ENCODE measurements around the gene PRRC2C.
A peak's percentile ranks its signal among the peaks of the same experiment; 100 is the strongest.
"Not testable (repeated sequence)": the region's sequence is repeated elsewhere in the genome, so short reads cannot be mapped to it uniquely, and the experiment has no call there.

PRRC2C gene

DNA sequence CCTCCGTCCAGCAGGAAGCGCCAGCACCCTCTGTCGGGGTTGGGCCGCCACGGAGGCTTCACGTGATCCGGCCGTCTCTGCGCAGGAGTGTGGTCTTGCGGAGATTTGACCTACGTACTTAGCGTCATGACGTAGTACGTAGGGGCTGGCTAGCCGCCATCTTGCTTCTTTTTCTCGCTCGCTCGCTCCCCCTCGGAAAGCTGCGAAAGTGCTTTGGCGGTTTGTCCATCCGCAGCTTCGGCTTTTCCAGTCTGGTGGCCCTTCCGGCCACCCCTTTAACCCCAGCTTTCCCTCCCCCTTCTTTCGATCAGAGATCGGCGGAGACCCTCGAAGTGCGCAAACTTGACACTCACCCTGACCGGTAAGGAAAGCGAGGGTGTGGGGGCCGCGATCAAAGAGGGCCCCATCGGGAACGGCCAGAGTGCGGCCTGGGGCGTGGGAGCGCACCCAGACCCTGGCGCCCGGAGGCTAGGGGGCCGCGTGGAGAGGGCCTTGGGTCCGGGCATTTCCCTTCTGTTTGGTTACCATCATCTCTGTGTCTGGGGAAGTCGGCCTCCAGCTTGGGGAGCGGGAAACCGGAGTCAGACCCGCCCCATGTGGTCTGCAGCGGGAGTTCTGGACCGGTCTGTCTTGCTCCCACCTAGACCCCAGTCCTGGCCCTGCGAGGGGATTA, at the start of gene PRRC2C:
PRRC2C (plus strand) TSS at position 156 of the 673 bp plus-strand sequence. CDS start 26,559 bp downstream, outside the sequence.
- peak; percentile 97 for DNase-seq (ENCODE audit: low read depth)

DNA sequence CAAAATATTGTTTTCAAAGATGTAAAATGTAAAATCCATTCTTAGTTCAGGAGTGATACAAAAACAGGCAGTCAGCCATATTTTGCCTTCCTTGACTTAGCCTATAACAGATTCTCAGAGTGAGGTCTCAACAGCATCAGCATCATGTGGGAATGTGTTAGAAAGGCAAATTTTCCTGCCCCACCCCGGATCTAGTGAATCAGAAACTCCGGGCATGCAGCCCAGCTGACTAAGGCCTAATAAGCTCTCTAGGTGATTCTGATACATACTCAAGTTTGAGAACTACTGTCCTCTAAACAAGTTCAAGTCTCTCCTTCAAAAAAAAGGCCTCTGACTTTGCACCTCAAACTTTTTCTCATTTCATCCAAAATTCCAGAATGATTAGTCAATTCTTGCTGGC, 46.9 kb upstream of the PRRC2C start:
- DNase-seq (ENCODE audit: low read depth): peak; percentile 99

DNA sequence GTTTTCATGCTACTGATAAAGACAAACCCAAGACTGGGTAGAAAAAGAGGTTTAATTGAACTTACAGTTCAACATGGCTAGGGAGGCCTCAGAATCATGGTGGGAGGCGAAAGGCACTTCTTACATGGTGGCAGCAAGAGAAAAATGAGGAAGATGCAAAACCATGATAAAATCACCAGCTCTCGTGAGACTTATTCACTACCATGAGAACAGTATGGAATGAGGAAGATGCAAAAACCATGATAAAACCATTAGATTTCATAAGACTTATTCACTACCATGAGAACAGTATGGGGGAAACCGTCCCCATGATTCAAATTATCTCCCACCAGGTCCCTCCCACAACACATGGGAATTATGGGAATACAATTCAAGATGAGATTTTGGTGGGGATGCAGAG, 45.1 kb upstream of the PRRC2C start:
- DNase-seq (ENCODE audit: low read depth): not testable (repeated sequence)

DNA sequence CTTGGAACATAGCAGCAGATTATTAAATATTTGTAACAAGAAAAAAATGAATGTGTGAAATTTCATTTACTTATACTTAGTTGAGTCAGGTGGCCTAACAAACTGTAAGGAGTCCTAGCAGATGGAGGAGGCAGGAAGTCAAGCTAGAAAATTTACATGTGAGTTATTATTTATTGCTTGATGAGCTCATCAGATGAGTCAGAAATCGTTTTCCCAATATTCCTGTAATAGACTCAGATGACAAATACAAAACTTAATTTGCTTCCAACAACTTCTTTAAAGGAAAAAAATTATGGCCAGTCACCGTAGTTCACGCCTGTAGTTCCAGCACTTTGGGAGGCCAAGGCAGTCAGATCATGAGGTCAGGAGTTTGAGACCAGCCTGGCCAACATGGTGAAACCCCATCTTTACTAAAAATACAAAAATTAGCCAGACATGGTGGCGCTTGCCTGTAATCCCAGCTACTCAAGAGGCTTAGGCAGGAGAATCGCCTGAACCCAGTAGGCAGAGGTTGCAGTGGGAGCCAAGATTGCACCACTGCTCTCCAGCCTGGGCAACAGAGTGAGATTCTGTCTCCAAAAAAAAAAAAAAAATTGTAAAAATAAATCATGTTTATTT, 43.9 kb upstream of the PRRC2C start:
- peak; percentile 89 for DNase-seq (ENCODE audit: low read depth)

DNA sequence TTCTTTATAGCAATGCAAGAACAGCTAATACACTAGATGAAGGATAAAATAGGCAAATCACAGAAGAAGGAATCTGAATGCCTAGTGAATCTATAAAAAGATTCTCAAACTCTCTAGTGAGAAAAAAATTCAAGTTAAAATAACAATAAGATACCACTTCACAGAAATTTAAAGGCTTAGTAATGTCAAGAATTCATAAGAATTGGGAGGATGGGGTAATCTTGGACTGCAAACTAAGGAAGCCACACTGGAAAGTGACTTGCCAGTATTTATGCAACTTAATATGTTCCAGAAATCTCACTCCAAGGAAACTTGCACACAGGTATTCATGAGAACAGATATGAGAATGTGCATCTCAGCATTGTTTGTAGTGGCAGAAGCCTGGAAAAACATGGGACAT, 38.9 kb upstream of the PRRC2C start:
- no peak for DNase-seq (ENCODE audit: low read depth)

DNA sequence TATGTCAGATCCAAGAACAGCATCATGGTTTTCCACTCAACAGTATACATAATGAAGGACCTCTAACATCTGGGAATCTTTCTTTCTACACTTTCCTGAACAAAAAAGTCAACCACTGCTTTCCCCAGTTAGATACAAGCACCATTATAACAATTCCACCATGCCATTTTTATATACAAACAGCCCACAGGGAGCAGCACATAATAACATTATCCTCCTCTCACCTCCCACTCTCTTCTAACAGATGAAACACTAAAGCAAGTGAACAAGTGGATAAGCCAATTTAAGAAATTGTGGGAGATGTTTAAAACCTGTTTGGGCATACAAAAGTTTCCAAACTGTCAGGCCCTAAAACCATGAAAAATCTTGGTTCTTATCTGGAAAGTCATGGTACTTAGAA, 29.4 kb upstream of the PRRC2C start:
- DNase-seq (ENCODE audit: low read depth): no peak

DNA sequence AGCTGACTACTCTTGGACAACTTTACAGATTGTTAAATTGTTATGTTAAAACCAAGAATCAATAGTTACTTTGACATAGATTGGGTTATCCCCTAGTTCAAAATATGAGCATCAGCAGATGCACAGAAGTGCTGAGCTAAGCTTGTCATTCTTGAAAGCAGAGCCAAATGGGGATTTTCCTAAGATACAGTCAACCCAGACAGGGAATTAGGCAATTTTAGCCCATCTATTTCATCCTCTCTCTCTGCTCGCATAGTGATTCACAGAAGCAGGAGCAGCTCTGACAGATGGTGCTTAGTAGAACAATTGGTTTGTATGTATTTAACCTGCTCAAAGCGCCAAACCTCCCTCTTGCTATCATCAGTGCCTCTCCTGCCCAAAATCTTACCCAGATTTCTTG, 27.9 kb upstream of the PRRC2C start:
- DNase-seq (ENCODE audit: low read depth): peak; percentile 70

DNA sequence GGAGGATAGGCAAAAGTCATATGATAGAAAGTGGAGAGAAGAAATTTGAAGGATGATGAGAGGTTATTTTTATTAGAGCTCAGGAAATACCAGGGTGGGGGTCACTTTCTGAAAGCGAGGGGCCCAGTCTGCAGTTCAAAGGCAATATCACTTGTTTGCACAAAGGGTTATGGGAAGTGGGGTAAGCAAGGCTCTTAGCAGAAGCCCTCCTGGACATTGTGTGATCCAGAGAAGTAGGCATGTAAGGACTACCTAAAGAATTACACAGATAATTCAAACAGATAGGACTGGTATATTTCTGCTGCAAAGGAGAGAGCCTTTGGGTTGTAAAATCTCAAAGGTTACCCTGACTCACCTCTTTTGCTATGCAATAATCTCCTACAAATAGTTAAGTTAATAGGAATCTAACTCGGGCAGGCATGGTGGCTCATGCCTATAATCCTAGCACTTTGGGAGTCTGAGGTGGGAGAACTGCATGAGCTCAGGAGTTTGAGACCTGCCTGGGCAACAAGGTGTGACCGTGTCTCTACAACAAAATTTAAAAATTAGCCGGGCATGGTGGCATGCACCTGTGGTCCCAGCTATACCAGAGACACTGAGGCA, 25.2 kb upstream of the PRRC2C start:
- DNase-seq (ENCODE audit: low read depth): no peak

DNA sequence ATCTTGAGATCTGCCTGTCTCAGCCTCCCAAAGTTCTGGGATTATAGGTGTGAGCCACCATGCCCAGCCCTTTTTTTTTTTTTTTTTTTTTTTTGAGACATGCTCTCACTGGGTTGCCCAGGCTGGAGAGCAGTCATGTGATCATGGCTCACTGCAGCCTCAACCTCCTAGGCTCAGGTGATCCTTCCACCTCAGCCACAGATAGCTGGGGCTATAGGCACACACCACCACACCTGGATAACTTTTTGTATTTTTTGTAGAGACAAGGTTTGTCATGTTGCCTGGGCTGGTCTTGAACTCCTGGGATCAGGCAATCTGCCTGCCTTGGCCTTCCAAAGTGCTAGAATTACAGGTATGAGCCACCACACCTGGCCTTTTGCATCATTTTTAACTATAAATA, 17.7 kb upstream of the PRRC2C start:
- DNase-seq (ENCODE audit: low read depth): no peak

DNA sequence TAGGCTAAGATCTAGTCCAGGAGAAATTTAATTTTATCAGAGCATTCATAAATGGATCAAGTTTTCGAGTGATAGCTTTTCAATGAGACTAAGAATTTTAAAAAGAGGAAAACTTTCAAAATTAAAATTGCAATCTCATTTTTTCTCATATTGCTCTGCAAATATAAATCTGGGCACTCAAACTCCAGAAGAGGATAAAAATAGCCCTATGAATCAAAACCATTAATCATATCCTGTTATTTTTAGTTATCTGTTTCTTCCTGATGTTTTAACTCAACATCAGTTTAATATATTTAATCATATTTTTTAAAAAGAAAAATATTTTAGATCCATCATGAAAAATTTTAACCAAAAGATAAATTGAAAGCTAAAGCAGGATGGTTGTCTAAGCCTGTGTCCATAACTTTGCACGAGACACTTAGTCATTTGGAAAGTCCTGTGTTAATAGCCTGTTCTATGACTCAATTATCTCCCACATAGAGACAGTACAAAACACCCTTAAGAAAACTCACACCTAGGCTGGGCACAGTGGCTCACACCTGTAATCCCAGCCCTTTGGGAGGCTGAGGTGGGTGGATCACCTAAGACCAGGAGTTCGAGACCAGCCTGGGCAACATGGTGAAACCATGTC, 17.1 kb upstream of the PRRC2C start:
- peak; percentile 63 for DNase-seq (ENCODE audit: low read depth)

DNA sequence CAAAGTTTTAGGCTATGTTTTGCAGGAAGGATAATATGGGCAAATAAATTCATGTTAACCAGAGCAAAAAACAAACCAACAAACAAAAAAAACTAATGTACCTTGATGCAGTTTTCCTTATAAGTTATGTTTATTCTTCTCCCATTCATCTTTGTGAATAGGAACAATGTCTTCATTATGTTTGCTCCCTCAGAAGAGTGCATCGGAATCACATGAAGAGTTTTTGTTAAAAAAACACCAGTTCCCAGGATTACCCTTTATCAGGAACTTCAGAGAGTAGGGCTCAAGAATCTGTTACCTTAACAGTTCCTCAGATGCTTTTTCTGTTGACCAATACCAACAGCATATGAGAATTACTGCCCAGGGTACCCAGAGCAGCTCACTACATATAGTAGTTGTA, 14.6 kb upstream of the PRRC2C start:
- no peak for DNase-seq (ENCODE audit: low read depth)

DNA sequence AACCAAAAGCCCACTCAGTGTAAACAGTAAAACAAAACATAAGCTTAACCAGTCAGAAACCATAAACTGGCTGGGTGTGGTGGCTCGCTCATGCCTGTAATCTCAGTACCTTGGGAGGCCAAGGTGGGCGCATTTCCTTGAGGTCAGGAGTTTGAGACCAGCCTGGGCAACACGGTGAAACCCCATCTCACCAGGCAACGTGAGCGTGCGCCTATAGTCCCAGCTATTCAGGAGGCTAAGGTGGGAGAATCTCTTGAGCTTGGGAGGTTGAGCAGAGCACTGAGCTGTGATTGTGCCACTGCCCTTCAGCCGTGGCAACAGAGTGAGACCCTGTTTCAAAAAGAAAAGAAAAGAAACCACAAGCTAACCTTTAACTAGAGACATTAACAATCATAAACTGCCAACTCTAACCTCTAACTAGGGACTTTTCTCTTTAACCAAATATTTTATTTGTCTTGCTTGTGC, 13.1 kb upstream of the PRRC2C start:
- DNase-seq (ENCODE audit: low read depth): no peak

DNA sequence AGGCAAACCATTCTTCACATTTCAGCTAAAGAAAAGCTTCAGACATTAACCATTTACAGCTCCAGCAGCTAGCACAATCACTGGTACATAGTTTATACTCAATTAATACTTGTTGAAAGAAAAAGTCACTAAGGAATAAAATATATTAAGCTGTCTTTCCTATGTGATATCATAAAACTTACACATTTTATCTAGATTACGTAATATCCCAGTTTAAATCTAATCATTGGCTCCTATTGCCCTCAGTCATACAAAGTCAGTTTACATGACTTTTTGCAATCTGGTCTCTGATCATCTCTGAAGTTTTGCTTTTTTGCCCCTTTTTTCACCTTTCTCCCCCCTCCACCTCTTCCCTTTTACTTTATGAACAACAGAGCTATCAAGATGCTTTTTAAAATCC, 8.5 kb upstream of the PRRC2C start:
- DNase-seq (ENCODE audit: low read depth): no peak

DNA sequence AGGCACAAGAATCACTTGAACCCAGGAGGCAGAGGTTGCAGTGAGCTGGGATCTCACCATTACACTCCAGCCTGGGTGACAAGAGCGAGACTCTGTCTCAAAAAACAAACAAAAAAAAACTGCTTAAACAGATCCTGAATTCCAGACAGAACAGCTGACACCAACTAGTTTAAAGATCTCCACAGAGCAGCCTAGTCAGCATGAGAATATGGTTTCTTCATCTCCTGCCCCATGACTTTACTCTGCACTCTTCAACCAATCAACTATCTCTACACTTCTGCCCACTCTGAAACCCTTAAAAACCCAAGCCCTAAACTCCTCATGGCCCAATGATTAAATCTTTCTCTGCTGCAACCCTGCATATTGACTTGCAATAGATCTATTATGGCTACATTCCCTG, 7.5 kb upstream of the PRRC2C start:
- DNase-seq (ENCODE audit: low read depth): no peak

DNA sequence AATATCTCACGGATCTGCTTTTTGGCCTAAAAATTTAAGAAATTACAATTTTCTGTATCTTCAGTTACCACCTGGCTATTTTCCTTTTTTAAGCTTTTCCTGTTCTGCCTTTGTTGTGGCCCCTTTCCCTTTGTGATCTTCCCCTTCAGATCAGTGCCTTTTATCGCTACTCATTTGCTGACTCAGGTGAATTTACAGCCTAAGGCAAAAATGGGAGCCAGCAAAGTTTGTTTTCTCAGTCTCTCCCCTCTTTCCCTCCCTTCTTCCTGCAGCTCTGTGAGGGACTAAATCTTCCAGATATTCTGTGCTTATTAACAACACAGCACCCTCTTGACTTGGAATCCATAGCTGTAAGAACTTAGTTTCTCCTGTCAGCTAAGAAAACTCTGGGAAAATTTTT, 5.3 kb upstream of the PRRC2C start:
- DNase-seq (ENCODE audit: low read depth): no peak

DNA sequence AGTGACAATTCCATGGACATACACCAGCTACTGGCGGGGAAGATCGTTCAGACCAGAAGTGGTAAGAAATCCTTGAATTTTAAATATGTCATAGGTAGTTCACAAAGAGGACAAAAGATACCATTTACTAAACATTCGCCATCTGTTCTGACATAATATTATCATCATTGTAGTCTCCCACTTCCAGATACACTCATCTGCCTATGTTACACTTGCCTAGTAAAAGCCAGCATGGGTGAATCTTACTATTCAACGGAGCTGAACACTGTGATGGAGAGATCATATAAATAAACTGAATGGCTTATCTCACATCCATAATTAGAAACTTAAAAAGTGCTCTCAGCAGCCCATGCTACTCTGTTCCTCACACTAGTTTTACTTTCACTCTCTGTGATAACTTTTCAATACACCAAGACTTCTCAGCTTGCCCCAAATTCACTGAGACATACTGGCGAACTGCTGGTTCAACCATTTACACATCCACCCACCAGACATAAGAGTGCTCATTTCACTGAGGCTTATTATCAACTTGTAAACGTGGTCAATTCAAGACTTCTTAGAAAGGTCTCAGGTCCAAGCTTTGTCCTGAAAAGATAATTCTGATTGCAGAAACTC, 463 bp upstream of the PRRC2C start:
- no peak for DNase-seq (ENCODE audit: low read depth)

DNA sequence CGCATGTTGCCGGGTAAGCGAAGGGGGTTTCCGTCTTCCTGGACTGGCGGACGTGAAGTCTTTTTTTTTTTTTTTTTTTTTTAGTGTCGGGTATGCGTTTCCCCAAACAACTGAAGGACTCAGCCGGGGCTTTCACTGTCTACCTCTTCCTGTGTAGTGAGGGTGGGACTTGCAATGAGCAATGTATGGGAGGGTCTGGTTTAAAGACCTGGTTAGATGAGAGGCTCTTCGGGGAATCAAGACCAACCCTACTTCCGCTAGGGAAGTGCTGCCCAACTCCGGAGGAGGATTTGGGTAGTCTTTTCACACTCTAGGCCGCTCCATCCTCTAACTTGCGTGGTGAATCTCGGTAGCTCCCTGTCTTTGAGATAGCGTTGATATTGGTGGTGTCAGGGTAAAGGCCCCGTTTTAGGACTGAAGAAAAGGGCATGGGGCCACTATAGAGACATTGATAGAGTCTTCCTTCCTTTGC, 754 bp downstream of the PRRC2C start:
- DNase-seq (ENCODE audit: low read depth): peak; percentile 41

DNA sequence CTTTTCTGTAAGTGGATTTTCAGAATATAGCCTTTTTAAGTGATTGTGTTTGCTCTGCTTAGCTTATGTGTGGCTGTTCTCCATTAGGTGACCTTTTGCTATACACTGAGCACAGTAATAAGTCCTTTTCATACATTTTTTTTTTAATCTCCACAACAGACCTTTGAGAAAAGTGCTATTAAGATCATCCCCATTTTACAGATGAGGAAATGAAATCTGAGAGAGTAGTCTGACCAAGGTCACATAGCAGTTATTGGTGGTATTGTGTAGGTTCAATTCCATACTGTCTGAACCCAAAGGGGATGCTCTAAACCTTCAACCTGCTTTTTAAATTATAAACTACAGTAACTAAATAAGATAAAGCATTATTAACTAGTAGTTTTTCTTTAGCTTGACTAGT, 1.7 kb downstream of the PRRC2C start:
- DNase-seq (ENCODE audit: low read depth): no peak

DNA sequence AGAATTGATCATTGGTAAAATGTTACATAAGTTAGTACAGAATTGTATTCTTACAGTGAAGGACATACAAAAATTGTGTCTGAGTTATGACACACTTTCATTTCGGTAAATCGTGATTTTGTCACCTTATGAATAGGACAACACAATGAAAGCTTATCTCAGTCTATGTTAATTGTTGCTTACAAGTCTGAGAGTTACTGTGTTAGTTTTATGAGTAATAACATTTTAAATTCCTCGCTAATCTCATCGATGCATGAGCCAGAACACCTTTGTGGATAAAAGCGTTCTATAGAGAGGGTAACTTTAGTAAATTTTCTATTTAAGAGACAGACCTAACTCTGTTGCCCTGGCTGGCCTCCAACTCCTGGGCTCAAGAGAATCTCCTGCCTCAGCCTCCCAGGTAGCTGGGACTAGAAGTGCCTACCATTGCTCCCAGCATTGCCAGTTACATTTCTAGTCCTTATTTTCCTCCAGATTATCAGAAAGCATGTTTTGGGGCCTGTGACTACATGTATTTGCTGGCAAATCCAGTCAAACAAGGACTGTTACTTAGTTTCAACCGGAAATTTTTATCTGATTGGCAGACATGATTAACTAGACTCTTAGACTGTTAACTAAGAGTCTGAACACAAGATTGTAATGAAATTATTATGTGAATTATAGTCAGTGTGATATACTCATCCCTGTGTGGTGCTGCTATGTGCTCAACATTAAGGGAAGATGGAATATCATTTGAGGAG, 3.0 kb downstream of the PRRC2C start:
- DNase-seq (ENCODE audit: low read depth): no peak

DNA sequence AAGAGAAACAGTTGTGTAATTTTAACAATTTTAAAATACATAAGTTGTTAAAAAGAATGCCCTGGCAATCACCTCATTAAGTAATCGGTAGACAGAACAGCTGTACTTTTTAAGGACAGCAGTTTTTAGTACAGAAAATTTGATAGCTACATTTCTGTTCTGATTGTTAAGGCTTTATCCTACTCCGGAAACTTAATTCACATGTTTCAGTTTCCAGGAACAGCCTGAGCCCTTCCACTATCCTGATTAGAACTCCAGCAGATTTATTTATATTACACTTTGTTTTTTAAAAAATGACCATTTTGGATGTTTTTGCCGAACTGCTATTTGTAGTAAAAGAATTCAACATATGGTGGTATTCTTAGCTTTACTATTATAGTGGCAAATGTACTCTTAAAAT, 8.7 kb downstream of the PRRC2C start:
- no peak for DNase-seq (ENCODE audit: low read depth)

DNA sequence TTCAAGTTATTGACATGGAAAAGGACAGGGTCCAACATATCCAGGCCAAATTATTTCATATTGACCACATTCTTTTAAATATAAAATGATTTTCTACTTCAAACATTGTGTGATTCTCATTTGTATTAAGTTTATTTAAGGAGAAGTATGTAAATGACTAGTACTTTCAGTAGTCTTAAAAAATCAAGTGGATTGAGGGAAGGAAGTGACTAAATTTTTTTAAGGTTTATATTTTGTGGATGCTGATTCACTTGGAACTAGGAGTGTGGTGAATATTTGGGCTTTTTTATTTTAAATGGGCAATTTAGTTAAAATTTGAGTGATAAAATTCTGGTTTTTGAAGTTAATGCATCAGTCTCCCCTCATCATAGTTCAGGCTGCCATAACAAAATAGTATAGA, 10.1 kb downstream of the PRRC2C start:
- no peak for DNase-seq (ENCODE audit: low read depth)

DNA sequence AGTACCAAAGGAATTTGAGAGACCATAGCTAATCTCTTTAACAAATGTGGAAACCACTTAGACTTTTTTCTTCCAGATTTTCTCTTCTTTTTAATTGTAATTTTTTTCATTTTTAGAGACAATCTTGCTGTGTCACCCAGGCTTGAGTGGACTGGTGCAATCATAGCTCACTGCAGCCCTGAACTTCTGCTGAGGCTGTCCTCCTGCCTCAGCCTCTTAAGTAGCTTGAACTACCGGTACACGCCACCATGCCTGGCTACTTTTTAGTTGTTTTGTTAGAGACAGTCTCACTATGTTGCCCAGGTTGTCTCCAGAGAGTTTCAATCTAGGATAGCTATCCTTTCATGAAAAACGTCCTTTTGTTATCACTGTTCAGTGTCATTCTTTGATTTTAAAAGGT, 15.0 kb downstream of the PRRC2C start:
- no peak for DNase-seq (ENCODE audit: low read depth)

All from stromal cell of bone marrow (primary cell).